K562 (cell line): Measurements from ENCODE around the gene RCL1. TPM values are rescaled to one million over a fixed set of nuclear protein-coding genes. Genes with fewer than 3 reads are reported as not detected.

Source experiments
- ARID1B ChIP-seq: fragments of 450-650 bp; IDR thresholded peaks from 2 replicates; pipeline ENCODE4 v1.6.1; 2016; ENCODE audit warnings: antibody characterized with exemption, mild to moderate bottlenecking, inconsistent platforms
- BACH1 ChIP-seq: fragments of 200-800 bp; sonication (Bioruptor generic); IDR thresholded peaks from 2 replicates; pipeline ENCODE4 v1.6.1; 2016; ENCODE audit warnings: missing genetic modification characterization, missing compliant biosample characterization
- BRD4 ChIP-seq: fragments of 200-600 bp; sonication (generic); IDR thresholded peaks from 2 replicates; pipeline ENCODE4 v1.6.1; 2017; ENCODE audit warnings: inconsistent platforms
- CBFA2T2 ChIP-seq: fragments of 450-650 bp; conservative IDR thresholded peaks from 2 replicates; pipeline ENCODE4 v1.6.1; 2017; ENCODE audit warnings: mild to moderate bottlenecking
- EP300 ChIP-seq: IDR thresholded peaks from 2 replicates; pipeline ENCODE4 v1.6.1; 2012; ENCODE audit warnings: low read length, improper control_type of control experiment
- FOXA3 ChIP-seq, 2 experiments: fragments of 450-650 bp in 1 of 2; sonication (generic) in 1 of 2; formaldehyde crosslinking; IDR thresholded peaks in 1 of 2; conservative IDR thresholded peaks in 1 of 2; 2 replicates each; pipeline versions ENCODE4 v1.4.0 to v1.8.0; 2020 to 2022; ENCODE audit warnings: mild to moderate bottlenecking in 2 of 2, missing genetic modification reagents in 1 of 2
- HCFC1 ChIP-seq: IDR thresholded peaks from 2 replicates; pipeline ENCODE4 v1.6.1; 2012; ENCODE audit warnings: low read depth, low read length, improper control_type of control experiment
- HSF4 ChIP-seq: fragments of 250-450 bp; sonication (Bioruptor Pico); IDR thresholded peaks from 2 replicates; pipeline ENCODE4 v2.1.2; 2022; ENCODE audit warnings: mild to moderate bottlenecking, moderate library complexity, borderline replicate concordance
- KDM1A ChIP-seq, 2 experiments: fragments of 450-650 bp; IDR thresholded peaks; 2 replicates each; pipeline ENCODE4 v1.6.1; 2016; ENCODE audit warnings: mild to moderate bottlenecking in 2 of 2
- KLF13 ChIP-seq: fragments of 450-650 bp; IDR thresholded peaks from 2 replicates; pipeline ENCODE4 v1.6.1; 2016; ENCODE audit warnings: missing genetic modification characterization, low read depth, mild to moderate bottlenecking, missing compliant biosample characterization, moderate library complexity, borderline replicate concordance
- MBD2 ChIP-seq: sonication (generic); IDR thresholded peaks from 2 replicates; pipeline ENCODE4 v1.6.1; 2016; ENCODE audit warnings: low read depth, borderline replicate concordance
- NBN ChIP-seq: fragments of 450-650 bp; IDR thresholded peaks from 2 replicates; pipeline ENCODE4 v1.6.1; 2016; ENCODE audit warnings: low read depth, mild to moderate bottlenecking
- NFIC ChIP-seq: fragments of 450-650 bp; IDR thresholded peaks from 2 replicates; pipeline ENCODE4 v1.6.1; 2017; ENCODE audit warnings: mild to moderate bottlenecking, inconsistent platforms
- TARDBP ChIP-seq: fragments of 450-650 bp; IDR thresholded peaks from 2 replicates; pipeline ENCODE4 v1.6.1; 2016
- ZNF23 ChIP-seq: fragments of 250-450 bp; sonication (Bioruptor Pico); IDR thresholded peaks from 2 replicates; pipeline ENCODE4 v1.4.0; 2020; ENCODE audit warnings: mild to moderate bottlenecking
- ZNF354B ChIP-seq: fragments of 250-450 bp; sonication (Bioruptor Pico); IDR thresholded peaks from 2 replicates; pipeline ENCODE4 v1.4.0; 2020
- polyA plus RNA-seq, 8 experiments: library from polyadenylated mRNA; depleted of rRNA in 4 of 8; stranded (reverse) in 5 of 8; unstranded in 3 of 8; fragments of >200 nt; fragmentation: Nextera tagmentation in 2 of 8; fragmentation: Illumina TruSeq in 1 of 8; extraction: Ambion mirVana in 2 of 8; extraction: Trizol in 1 of 8; gene quantifications; 2 replicates each; pipeline versions ENCODE4 v1.2.1 to v1.2.3, GENCODE V29; 2011 to 2014; ENCODE audit warnings: inconsistent platforms in 1 of 8, missing spikeins in 1 of 8
- total RNA-seq, 7 experiments: library from RNA; depleted of rRNA in 6 of 7; stranded (reverse); fragments of >200 nt in 6 of 7; fragmentation: Illumina TruSeq in 2 of 7; extraction: Trizol in 2 of 7; gene quantifications; 2 replicates each; pipeline versions ENCODE4 v1.2.1 to v1.2.3, GENCODE V29; 2011 to 2021; ENCODE audit warnings: low replicate concordance in 1 of 7
- TF ChIP-seq, protein P1 (sequence below): sonication (generic); IDR thresholded peaks from 2 replicates; pipeline ENCODE4 v1.6.1; 2016
- TF ChIP-seq, protein P2 (sequence below): fragments of 450-650 bp; IDR thresholded peaks from 2 replicates; pipeline ENCODE4 v1.6.1; 2017; ENCODE audit warnings: antibody characterized with exemption

RCL1 gene
- total and polyA plus RNA-seq, 9 of the 15 experiments (the other 6 are each of a cell fraction or from before 2014, with no cell fraction given): 24.0 to 67.7 (median 38.6) TPM

DNA sequence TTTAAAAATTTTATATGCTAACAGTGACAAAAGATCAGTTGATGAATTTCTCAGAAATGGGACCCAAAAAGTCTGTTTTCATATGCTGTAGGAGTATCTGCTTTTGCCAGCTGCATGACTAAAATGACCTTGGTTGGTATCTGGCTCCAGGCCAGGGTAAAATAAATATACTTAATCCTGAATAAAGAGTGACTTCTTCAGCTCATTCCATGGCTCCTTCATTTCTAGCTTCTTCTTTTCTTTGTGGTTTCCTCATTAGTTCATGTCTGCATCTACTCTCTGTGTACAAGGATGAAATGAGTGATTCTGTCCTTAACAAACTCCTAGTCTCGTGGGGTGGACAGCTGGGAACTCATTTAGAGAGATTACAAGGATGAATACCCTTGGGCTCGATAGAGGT, 36.0 kb downstream of the RCL1 start (continued):
- peak; percentile 66 for TF ChIP-seq ARID1B
- TF ChIP-seq KLF13: no peak
- TF ChIP-seq BACH1 (tag): no peak
- peak; percentile 35; the same call in 1 of the 2 replicates for TF ChIP-seq CBFA2T2
- TF ChIP-seq NBN: no peak
- TF ChIP-seq ZNF23 (CRISPR knock-in tag): no peak
- TF ChIP-seq HCFC1: no peak
- peak; percentile 12; the same call in 1 of the 2 replicates for TF ChIP-seq EP300
- no peak for TF ChIP-seq KDM1A (IDR thresholded peaks at IDR 0.05)
- no peak for TF ChIP-seq TARDBP
- TF ChIP-seq HSF4 (CRISPR knock-in tag): no peak
- TF ChIP-seq, protein P1, sequence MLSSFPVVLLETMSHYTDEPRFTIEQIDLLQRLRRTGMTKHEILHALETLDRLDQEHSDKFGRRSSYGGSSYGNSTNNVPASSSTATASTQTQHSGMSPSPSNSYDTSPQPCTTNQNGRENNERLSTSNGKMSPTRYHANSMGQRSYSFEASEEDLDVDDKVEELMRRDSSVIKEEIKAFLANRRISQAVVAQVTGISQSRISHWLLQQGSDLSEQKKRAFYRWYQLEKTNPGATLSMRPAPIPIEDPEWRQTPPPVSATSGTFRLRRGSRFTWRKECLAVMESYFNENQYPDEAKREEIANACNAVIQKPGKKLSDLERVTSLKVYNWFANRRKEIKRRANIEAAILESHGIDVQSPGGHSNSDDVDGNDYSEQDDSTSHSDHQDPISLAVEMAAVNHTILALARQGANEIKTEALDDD: 0 out of 2 replicates have a peak, but pooled peaks have one; percentile 49
- TF ChIP-seq FOXA3 (CRISPR knock-in tag; conservative IDR thresholded peaks at IDR 0.05 in 1 of 2, IDR thresholded peaks at IDR 0.05 in 1 of 2): no peak
- no peak for TF ChIP-seq MBD2
- TF ChIP-seq ZNF354B: no peak
- TF ChIP-seq BRD4: no peak
- TF ChIP-seq, protein P2, sequence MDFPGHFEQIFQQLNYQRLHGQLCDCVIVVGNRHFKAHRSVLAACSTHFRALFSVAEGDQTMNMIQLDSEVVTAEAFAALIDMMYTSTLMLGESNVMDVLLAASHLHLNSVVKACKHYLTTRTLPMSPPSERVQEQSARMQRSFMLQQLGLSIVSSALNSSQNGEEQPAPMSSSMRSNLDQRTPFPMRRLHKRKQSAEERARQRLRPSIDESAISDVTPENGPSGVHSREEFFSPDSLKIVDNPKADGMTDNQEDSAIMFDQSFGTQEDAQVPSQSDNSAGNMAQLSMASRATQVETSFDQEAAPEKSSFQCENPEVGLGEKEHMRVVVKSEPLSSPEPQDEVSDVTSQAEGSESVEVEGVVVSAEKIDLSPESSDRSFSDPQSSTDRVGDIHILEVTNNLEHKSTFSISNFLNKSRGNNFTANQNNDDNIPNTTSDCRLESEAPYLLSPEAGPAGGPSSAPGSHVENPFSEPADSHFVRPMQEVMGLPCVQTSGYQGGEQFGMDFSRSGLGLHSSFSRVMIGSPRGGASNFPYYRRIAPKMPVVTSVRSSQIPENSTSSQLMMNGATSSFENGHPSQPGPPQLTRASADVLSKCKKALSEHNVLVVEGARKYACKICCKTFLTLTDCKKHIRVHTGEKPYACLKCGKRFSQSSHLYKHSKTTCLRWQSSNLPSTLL: no peak
- TF ChIP-seq NFIC: peak; percentile 91
- TF ChIP-seq, all 486 proteins: peak for 11
